ENCODE data around the gene PARP3.
A peak's percentile ranks its signal among the peaks of the same experiment; 100 is the strongest.

DNA sequence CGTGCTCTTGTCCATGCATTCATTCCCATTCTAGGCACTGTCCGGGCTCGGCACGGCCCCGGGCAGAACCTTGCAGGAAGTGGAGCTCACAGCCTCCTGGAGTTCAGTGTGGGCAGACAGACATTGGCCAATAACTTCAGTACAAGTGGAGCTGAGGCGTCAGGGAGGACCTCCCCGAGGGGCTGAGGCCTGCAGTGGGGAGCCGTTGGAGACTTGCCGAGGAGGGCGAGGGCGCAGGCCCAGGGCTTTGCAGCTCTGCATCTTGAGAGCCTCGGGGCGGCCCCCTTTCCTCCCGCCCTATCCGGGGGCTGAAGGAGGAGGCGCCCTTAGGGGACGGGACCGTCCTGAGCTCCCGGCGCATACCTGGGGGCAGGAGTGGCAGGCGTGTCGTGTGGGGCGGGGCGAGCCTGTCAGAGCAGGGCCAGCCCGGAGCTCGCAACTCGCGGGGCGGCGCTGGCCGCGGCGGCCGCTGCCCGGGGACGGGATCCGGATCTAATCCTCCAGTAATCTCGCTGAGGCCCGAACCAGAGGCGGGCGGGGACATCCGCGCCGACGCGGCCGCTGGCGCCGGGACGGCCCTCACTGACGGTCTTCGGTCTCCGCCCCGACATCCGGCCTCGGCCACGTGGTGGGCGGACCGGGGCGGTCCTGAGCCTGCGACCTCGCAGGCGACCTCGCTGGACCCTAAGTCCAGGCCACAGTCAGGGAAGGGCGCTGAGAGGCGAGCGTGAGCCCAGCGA is 40.8 kb downstream of the PARP3 start, which contains the start of gene ACY1:
- TF ChIP-seq, protein P1, sequence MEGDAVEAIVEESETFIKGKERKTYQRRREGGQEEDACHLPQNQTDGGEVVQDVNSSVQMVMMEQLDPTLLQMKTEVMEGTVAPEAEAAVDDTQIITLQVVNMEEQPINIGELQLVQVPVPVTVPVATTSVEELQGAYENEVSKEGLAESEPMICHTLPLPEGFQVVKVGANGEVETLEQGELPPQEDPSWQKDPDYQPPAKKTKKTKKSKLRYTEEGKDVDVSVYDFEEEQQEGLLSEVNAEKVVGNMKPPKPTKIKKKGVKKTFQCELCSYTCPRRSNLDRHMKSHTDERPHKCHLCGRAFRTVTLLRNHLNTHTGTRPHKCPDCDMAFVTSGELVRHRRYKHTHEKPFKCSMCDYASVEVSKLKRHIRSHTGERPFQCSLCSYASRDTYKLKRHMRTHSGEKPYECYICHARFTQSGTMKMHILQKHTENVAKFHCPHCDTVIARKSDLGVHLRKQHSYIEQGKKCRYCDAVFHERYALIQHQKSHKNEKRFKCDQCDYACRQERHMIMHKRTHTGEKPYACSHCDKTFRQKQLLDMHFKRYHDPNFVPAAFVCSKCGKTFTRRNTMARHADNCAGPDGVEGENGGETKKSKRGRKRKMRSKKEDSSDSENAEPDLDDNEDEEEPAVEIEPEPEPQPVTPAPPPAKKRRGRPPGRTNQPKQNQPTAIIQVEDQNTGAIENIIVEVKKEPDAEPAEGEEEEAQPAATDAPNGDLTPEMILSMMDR (IDR thresholded peaks at IDR 0.05 in 8 of 11, conservative IDR thresholded peaks at IDR 0.05 in 3 of 11), result no peak
- TF ChIP-seq POLR2AphosphoS5 (IDR thresholded peaks at IDR 0.05), result peak; percentile 89 to 94 (median 93)
